GM11168 (cell line): ENCODE measurements around the gene C20orf144.
"Not testable (repeated sequence)": the region's sequence is repeated elsewhere in the genome, so short reads cannot be mapped to it uniquely, and the experiment has no call there.

Experiments used
- in situ Hi-C: fragments of 300-500 bp; cut with MboI; formaldehyde crosslinking; loops from one replicate; pipeline ENCODE4 v1.12.0; 2022; ENCODE audit warnings: low sequenced_read_pairs; ENCODE audit not compliant: unreplicated experiment

C20orf144 gene

GRCh38 chr20:33687993-33688937 lies 26.1 kb downstream of the C20orf144 start:
- in situ Hi-C loops = no loop called here

DNA sequence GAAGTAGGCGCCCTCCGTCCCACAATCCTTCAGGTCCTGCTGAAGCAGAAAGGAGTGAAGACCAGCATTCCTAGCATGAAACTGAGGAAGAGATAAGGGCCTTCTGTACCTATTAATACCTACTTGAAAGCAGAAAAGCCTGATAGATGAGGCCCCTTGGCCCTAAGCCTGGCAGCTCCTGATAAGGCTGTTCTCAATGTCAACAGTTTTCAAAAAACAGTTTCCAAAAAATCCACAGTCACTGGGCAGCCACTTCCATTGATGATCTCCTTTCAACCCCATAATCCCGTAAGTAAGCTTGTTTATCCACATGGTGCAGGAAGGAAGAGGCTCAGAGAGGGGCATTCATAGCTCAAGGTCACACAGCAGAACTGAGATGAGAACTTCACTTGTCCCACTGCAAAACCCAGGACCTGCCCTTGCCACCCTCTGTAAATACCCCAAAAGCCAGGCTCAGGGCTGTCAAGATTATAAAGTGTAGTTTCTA lies 26.9 kb downstream of the C20orf144 start:
- in situ Hi-C loops = no loop called here

- in situ Hi-C loops = no loop called here
These were observed 27.4 kb downstream of the C20orf144 start for GRCh38 chr20:33689493-33689892.

DNA sequence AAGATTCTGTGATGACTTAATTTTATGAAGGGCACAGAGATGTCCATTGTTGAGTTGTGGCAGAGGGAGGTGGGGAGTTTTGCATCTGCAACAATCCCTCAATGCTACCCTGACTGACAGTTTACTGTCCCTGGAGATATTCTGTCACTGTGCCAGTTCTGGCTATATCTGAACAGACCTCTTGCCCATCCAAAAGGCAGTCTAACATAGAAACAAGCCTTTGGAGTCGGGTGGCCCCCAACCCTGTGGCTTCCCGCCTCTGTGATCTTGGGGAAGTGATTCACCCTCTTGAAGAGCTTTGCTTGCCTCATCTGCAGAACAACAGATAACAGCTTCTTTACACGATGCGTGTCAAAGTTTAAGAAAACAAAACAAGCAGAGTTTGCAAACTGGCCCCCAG lies 27.8 kb downstream of the C20orf144 start:
- in situ Hi-C loops = no loop called here

GRCh38 chr20:33693289-33693688 lies 31.2 kb downstream of the C20orf144 start:
- in situ Hi-C loops = no loop called here

DNA sequence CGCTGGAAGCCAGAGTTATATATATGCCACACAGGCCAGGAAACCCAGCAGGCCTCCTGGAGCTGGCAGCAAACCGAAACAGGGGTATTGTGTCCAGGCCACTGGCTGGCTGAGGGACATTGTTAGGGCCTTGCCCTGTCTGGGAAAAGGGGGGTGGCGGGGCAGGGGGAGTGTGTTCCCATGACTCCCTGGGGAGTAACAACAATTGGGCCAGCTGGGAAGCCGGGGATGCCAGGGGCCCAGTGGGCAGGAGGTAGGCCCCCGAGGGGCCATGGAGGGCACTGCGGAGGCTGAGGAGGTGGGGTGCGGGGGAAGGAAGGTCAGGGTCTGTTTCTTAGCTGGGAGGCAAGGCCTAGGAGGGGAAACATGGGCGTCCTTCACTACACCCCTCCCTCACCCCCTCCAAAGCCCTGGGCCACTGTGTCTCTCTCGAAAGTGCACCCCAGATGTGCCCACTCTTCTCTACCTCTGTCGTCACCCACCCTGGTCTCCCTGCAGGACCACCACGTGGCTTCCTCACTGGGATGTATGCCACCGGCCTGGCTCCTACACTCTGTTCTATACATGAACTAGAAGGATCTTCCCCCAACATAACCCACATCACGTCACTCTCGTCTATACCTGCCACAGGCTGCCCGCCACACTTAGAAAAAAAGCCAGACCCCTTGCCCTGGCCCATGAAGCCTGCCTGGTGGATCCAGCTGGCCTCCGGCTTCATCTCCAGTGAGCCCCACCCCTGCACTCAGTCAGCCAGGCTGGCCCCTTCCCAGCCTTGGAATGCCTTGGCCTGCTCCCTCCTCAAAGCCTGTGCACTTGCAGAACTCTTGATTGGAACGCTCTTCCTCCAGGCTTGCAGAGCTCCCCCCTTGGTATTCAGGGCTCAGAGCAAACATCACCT lies 31.9 kb downstream of the C20orf144 start:
- in situ Hi-C loops = no loop called here

DNA sequence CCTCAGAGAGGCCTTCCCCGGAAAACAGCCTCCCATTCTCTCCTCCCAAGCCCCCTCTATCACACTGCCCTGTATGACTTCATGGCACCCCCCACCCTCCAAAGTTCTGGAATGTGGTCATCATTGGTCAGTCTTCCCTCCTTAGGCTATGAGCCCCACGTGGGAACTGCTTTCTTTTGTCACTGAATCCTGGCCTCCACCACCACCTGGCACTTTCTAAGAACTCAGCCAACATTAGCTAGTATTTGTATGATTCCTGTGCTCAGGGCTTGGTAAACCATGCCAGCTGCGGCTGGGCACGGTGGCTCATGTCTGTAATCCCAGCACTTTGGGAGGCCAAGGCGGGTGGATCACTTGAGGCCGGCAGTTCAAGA lies 32.5 kb downstream of the C20orf144 start:
- in situ Hi-C loops = no loop called here

DNA sequence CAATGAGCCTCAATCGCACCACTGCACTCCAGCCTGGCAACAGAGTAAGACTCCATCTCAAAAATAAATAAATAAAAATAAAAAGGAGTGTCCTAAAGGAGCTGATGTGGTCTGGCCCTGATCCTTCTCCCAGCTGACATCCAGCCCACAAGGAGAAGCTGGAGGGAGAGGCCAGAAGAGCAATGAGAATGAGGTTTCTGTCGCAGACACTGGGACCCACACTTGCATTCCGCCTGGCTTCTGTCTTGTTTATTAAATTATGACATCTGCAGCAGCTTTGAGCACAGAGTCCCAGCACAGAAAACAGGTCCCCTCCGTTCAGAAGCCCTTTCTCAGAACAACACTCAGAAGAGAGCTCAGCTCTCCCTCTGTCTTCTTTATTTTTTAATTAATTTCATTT lies 34.3 kb downstream of the C20orf144 start:
- in situ Hi-C loops = no loop called here

DNA sequence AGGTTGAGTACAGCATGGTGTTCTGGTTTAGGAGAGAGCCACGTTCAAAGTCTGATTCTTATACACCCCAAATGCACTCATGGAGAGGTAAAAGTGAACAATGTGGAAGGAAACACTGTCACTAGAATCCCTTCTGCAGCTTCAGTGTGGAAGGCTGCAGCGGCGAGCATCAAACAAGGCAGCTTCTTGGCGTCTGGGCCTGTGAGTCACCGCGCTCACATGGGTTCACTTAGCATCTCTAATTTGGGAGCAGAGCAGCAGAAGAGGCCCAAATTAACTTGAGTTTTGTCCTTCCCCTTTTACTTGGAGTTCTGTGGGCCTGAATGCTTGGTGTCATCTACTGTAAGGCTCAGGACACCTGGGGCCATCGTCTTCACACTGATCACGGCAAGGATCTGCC lies 35.0 kb downstream of the C20orf144 start:
- in situ Hi-C loops = no loop called here

DNA sequence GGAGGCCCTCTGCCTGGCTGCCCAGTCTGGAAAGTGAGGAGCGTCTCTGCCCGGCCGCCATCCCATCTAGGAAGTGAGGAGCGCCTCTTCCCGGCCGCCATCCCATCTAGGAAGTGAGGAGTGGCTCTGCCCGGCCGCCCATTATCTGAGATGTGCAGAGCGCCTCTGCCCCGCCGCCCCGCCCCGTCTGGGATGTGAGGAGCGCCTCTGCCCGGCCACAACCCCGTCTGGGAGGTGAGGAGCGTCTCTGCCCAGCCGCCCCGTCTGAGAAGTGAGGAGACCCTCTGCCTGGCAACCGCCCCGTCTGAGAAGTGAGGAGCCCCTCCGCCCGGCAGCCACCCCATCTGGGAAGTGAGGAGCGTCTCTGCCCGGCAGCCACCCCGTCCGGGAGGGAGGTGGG lies 36.8 kb downstream of the C20orf144 start:
- in situ Hi-C loops = not testable (repeated sequence)

- in situ Hi-C loops = not testable (repeated sequence)
These were observed 38.7 kb downstream of the C20orf144 start for GRCh38 chr20:33700696-33701441.

DNA sequence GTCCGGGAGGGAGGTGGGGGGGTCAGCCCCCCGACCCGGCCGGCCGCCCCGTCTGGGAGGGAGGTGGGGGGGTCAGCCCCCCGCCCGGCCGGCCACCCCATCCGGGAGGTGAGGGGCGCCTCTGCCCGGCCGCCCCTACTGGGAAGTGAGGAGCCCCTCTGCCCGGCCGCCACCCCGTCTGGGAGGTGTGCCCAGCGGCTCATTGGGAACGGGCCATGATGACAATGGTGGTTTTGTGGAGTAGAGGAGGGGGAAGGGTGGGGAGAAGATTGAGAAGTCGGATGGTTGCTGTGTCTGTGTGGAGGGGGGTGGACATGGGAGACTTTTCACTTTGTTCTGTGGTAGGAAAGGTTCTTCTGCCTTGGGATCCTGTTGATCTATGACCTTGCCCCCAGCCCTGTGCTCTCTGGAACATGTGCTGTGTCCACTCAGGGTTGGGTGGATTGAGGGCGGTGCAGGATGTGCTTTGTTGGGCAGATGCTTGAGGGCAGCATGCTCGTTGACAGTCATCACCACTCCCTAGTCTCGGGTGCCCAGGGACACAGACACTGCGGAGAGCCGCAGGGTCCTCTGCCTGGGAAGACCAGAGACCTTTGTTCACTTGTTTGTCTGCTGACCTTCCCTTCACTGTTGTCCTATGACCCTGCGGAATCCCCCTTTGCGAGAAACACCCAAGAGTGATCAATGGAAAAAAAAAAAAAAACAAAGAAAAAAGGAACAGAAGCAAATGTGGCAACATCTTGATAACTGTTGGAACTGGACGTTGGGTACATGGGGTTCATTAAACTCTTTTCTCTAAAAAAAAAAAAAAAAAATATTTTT lies 39.7 kb downstream of the C20orf144 start:
- in situ Hi-C loops = no loop called here

- in situ Hi-C loops = no loop called here
These were observed 40.7 kb downstream of the C20orf144 start for GRCh38 chr20:33702861-33703260.

- in situ Hi-C loops = no loop called here
These were observed 41.5 kb downstream of the C20orf144 start for GRCh38 chr20:33703498-33704137.

DNA sequence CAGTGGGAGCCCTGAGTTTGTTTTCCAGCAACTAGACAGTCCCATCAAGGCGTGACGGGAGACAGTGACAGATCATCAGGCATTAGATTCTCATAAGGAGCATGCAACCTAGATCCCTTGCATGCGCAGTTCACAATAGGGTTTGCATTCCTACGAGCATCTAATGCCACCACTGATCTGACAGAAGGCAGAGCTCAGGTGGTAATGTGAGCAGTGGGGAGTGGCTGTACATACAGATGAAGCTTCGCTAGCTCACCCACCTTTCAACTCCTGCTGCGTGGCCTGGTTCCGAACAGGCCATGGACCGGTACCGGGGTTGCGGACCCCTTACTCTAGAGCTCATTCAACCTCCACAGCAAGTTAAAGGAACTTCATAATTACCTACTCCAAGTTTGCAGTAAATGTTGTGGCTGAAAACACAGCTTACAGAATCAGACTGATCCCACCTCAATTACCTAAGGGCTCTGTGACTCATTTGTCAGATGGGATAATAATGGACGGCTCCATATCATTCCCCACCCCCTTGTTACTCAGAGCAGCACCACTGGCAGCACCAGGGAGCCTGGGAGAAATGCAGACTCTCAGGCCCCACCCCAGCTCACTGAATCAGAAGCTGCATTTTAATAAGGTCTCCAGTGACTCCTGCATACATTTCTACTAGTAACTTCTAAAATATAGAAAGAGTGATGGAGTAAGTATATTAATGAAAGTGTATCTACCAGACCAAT lies 42.2 kb downstream of the C20orf144 start:
- in situ Hi-C loops = no loop called here

- in situ Hi-C loops = no loop called here
These were observed 45.5 kb downstream of the C20orf144 start for GRCh38 chr20:33707668-33708067.

DNA sequence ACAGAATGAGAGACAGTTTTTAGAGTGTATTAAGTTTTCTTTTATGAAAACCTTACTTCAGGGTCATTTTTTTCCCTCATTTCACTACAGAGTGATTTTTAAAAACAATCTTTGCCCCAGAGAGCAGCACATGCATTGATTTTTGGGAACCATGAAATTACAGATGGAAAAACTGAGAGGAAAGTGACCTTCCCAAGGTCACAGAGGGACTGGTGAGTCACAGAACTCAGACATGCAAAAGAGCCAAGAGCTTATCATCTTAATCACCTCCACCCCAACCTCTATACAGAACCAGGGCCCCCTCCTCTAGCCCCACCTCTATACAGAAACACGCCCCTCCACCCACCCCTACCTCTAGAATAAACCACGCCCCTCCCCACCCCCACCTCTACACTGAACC lies 47.3 kb downstream of the C20orf144 start:
- in situ Hi-C loops = no loop called here

GRCh38 chr20:33709905-33710541 lies 47.9 kb downstream of the C20orf144 start:
- in situ Hi-C loops = no loop called here
